KMS-11 (cell line): ENCODE measurements around the gene UTP4.

Source experiments
- H2AFZ ChIP-seq: fragments of 200-600 bp; sonication (generic); 2 replicates; pipeline ENCODE4 v1.6.1; 2016; ENCODE audit warnings: antibody characterized with exemption, mixed run types, low read depth
- H3K27ac ChIP-seq: fragments of 200-600 bp; sonication (generic); 2 replicates; pipeline ENCODE4 v1.6.1; 2016; ENCODE audit warnings: mild to moderate bottlenecking, mixed run types
- H3K27me3 ChIP-seq: fragments of 200-600 bp; sonication (generic); 2 replicates; pipeline ENCODE4 v1.6.1; 2017; ENCODE audit warnings: mild to moderate bottlenecking, low read depth, mixed run types, moderate library complexity; ENCODE audit not compliant: insufficient read depth
- H3K36me3 ChIP-seq: fragments of 200-600 bp; sonication (generic); 2 replicates; pipeline ENCODE4 v1.6.1; 2017; ENCODE audit warnings: mild to moderate bottlenecking, mixed run types; ENCODE audit not compliant: insufficient read depth
- H3K4me1 ChIP-seq: fragments of 200-600 bp; sonication (generic); 2 replicates; pipeline ENCODE4 v1.6.1; 2016; ENCODE audit warnings: mild to moderate bottlenecking, low read depth, mixed run types; ENCODE audit not compliant: poor library complexity, severe bottlenecking
- H3K4me2 ChIP-seq: fragments of 200-600 bp; sonication (generic); 2 replicates; pipeline ENCODE4 v1.7.0; 2016; ENCODE audit warnings: mild to moderate bottlenecking, mixed run types
- H3K4me3 ChIP-seq: fragments of 200-600 bp; sonication (generic); IDR thresholded peaks from 2 replicates; pipeline ENCODE4 v1.6.1; 2017; ENCODE audit warnings: low read depth, low read length, mixed read lengths; ENCODE audit not compliant: insufficient read depth
- H3K79me2 ChIP-seq: fragments of 200-600 bp; sonication (generic); 2 replicates; pipeline ENCODE4 v1.6.1; 2016; ENCODE audit warnings: low read depth, mixed run types; ENCODE audit not compliant: insufficient read depth
- H3K9ac ChIP-seq: fragments of 200-600 bp; sonication (generic); 2 replicates; pipeline ENCODE4 v1.6.1; 2016; ENCODE audit warnings: mild to moderate bottlenecking, mixed run types
- H4K20me1 ChIP-seq: fragments of 200-600 bp; sonication (generic); 2 replicates; pipeline ENCODE4 v1.6.1; 2016; ENCODE audit warnings: mild to moderate bottlenecking, mixed run types; ENCODE audit not compliant: insufficient read depth
- TF ChIP-seq, protein P1 (sequence below): fragments of 200-600 bp; sonication (generic); conservative IDR thresholded peaks from 2 replicates; pipeline ENCODE4 v1.6.1; 2017; ENCODE audit warnings: low read depth, mild to moderate bottlenecking, antibody characterized with exemption, low read length, moderate library complexity, mixed read lengths

Gene UTP4

DNA sequence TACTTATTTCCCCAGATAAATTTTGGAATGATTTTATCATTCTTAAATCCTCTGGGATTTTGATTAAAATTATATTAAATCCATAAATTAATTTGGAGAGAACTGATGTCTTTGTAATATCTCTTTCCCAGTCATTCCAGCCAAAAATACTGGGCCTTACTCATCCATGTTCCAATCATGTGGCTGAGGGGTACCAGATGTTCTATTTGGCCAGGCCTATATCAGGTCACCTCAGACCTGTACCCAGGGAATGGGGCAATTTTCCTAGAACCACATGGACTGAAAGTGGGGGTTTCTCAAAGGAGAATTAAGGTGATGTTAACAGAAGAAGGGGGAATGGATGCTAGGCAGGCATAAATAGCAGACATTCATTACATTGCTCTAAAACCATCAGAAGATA, 62.0 kb downstream of the UTP4 start:
- Histone ChIP-seq H2AFZ (no peak overlapping the region), H3K27me3 (no peaks in the 10 kb centered on the region), H3K27ac (no peak overlapping the region), H3K9ac (no peak overlapping the region), H3K4me1 (peaks cover 18% of the 10 kb centered on the region), H3K4me2 (no peak overlapping the region), H3K79me2 (peaks cover 24% of the 10 kb centered on the region), H3K4me3 (no peak overlapping the region), H3K36me3 (no peaks in the 10 kb centered on the region), H4K20me1 (no peaks in the 10 kb centered on the region)
- TF ChIP-seq, protein P1, sequence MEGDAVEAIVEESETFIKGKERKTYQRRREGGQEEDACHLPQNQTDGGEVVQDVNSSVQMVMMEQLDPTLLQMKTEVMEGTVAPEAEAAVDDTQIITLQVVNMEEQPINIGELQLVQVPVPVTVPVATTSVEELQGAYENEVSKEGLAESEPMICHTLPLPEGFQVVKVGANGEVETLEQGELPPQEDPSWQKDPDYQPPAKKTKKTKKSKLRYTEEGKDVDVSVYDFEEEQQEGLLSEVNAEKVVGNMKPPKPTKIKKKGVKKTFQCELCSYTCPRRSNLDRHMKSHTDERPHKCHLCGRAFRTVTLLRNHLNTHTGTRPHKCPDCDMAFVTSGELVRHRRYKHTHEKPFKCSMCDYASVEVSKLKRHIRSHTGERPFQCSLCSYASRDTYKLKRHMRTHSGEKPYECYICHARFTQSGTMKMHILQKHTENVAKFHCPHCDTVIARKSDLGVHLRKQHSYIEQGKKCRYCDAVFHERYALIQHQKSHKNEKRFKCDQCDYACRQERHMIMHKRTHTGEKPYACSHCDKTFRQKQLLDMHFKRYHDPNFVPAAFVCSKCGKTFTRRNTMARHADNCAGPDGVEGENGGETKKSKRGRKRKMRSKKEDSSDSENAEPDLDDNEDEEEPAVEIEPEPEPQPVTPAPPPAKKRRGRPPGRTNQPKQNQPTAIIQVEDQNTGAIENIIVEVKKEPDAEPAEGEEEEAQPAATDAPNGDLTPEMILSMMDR = no peak

GRCh38 chr16:69195369-69196029, 63.0 kb downstream of the UTP4 start:
- Histone ChIP-seq H2AFZ (no peak overlapping the region), H3K4me1 (peaks cover 8% of the 10 kb centered on the region), H3K9ac (no peak overlapping the region), H4K20me1 (no peaks in the 10 kb centered on the region), H3K36me3 (no peaks in the 10 kb centered on the region), H3K27ac (no peak overlapping the region), H3K4me2 (no peak overlapping the region), H3K4me3 (no peak overlapping the region), H3K27me3 (no peaks in the 10 kb centered on the region), H3K79me2 (peaks cover 15% of the 10 kb centered on the region; the same call in 1 of the 2 replicates)
- TF ChIP-seq, protein P1 = no peak

- H3K27me3 ChIP-seq = no peaks in the 10 kb centered on the region
- H3K4me2 ChIP-seq = no peak overlapping the region
- H3K4me3 ChIP-seq = no peak overlapping the region
- H3K27ac ChIP-seq = no peak overlapping the region
- no peaks in the 10 kb centered on the region for H4K20me1 ChIP-seq
- H2AFZ ChIP-seq = no peak overlapping the region
- TF ChIP-seq, protein P1 = no peak
- no peaks in the 10 kb centered on the region for H3K4me1 ChIP-seq
- H3K79me2 ChIP-seq = peaks cover 11% of the 10 kb centered on the region; the same call in 1 of the 2 replicates
- no peak overlapping the region for H3K9ac ChIP-seq
- H3K36me3 ChIP-seq = no peaks in the 10 kb centered on the region
Observed at GRCh38 chr16:69197573-69197972, 65.1 kb downstream of the UTP4 start.

DNA sequence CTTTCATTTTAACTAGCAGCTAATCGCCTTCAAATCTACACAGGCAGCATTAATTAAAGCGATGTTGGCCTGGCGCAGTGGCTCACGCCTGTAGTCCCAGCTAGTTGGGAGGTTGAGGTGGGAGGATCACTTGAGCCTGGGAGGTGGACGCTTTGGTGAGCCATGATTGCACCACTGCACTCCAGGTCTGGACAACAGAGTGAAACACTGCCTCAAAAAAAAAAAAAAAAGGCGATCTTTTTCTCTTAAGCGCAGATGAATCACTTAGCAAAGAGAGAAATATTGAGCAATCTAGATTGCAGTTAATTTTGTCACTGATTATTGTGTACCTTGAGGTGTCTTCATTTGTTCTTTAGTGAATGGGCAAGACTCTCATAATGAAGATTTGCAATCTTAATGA, 66.9 kb downstream of the UTP4 start:
- Histone ChIP-seq H3K27ac (no peak overlapping the region), H4K20me1 (no peaks in the 10 kb centered on the region), H3K79me2 (peaks cover 13% of the 10 kb centered on the region; the same call in 1 of the 2 replicates), H3K4me1 (peaks cover 15% of the 10 kb centered on the region), H3K4me3 (no peak overlapping the region), H3K36me3 (no peaks in the 10 kb centered on the region), H2AFZ (no peak overlapping the region), H3K9ac (no peak overlapping the region), H3K27me3 (no peaks in the 10 kb centered on the region), H3K4me2 (no peak overlapping the region)
- TF ChIP-seq, protein P1 = no peak
